Endothelial cell (in vitro differentiated cells): ENCODE results near the gene REL. TPM values are rescaled to one million over a fixed set of nuclear protein-coding genes. Genes with fewer than 3 reads are reported as not detected.
"Not testable (repeated sequence)": the region's sequence is repeated elsewhere in the genome, so short reads cannot be mapped to it uniquely, and the experiment has no call there.

Experiments
- DNase-seq: peaks from one replicate; pipeline ENCODE4 v3.0.0; 2021; ENCODE audit warnings: low spot score
- H3K27ac Mint-ChIP-seq: one replicate; pipeline ENCODE4 v1.8.0; 2021; ENCODE audit warnings: mixed read lengths, inconsistent platforms; ENCODE audit not compliant: unreplicated experiment
- H3K27me3 Mint-ChIP-seq: one replicate; pipeline ENCODE4 v1.8.0; 2021; ENCODE audit warnings: mild to moderate bottlenecking, moderate library complexity, mixed read lengths, inconsistent platforms; ENCODE audit not compliant: unreplicated experiment
- H3K36me3 Mint-ChIP-seq: one replicate; pipeline ENCODE4 v1.8.0; 2021; ENCODE audit warnings: mild to moderate bottlenecking, low read depth, mixed read lengths, inconsistent platforms; ENCODE audit not compliant: unreplicated experiment
- H3K4me1 Mint-ChIP-seq: one replicate; pipeline ENCODE4 v1.8.0; 2021; ENCODE audit warnings: mild to moderate bottlenecking, mixed read lengths, inconsistent platforms; ENCODE audit not compliant: unreplicated experiment
- H3K4me3 Mint-ChIP-seq: one replicate; pipeline ENCODE4 v1.8.0; 2021; ENCODE audit warnings: mild to moderate bottlenecking, mixed read lengths, inconsistent platforms; ENCODE audit not compliant: unreplicated experiment
- H3K9me3 Mint-ChIP-seq: one replicate; pipeline ENCODE4 v1.8.0; 2021; ENCODE audit warnings: mixed read lengths, inconsistent platforms; ENCODE audit not compliant: unreplicated experiment
- CTCF ChIP-seq: fragments of 200-600 bp; sonication (generic); IDR thresholded peaks from one replicate; pipeline ENCODE4 v1.5.0; 2021; ENCODE audit warnings: antibody characterized with exemption; ENCODE audit not compliant: unreplicated experiment
- total RNA-seq: library from RNA; stranded (reverse); fragmentation: NEBNext Ultra II Directional; extraction: Animal tissue kit (Norgen Biotek cat#: 25700); gene quantifications from one replicate; pipeline ENCODE4 v1.2.1, GENCODE V29; 2021; ENCODE audit not compliant: unreplicated experiment

The REL gene
- total RNA-seq, 1 donor from 2014 or later: 16.4 TPM

GRCh38 chr2:60885683-60886082, 4.3 kb downstream of the REL start:
- H3K4me1 Mint-ChIP-seq: peaks cover 34% of the 10 kb centered on the region
- H3K36me3 Mint-ChIP-seq: peaks cover 2% of the 10 kb centered on the region
- no peak for DNase-seq
- no peak for TF ChIP-seq CTCF
- H3K9me3 Mint-ChIP-seq: no peaks in the 10 kb centered on the region
- H3K27me3 Mint-ChIP-seq: peaks cover 4% of the 10 kb centered on the region
- no peak overlapping the region for H3K27ac Mint-ChIP-seq
- no peak overlapping the region for H3K4me3 Mint-ChIP-seq

GRCh38 chr2:60886991-60887390, 5.6 kb downstream of the REL start:
- Mint-ChIP-seq H3K27me3 (peaks cover 2% of the 10 kb centered on the region), H3K4me1 (peaks cover 31% of the 10 kb centered on the region), H3K36me3 (peaks cover 3% of the 10 kb centered on the region), H3K9me3 (no peaks in the 10 kb centered on the region), H3K4me3 (no peak overlapping the region), H3K27ac (no peak overlapping the region)
- no peak for TF ChIP-seq CTCF
- DNase-seq: no peak

GRCh38 chr2:60888853-60889252, 7.5 kb downstream of the REL start:
- H3K27me3 Mint-ChIP-seq: peaks cover 1% of the 10 kb centered on the region
- H3K4me3 Mint-ChIP-seq: no peak overlapping the region
- no peak for TF ChIP-seq CTCF
- no peak overlapping the region for H3K27ac Mint-ChIP-seq
- peaks cover 19% of the 10 kb centered on the region for H3K4me1 Mint-ChIP-seq
- peaks cover 3% of the 10 kb centered on the region for H3K36me3 Mint-ChIP-seq
- no peak for DNase-seq
- H3K9me3 Mint-ChIP-seq: no peaks in the 10 kb centered on the region

GRCh38 chr2:60889581-60890392, 8.4 kb downstream of the REL start:
- not testable (repeated sequence) for H3K27me3 Mint-ChIP-seq, H3K9me3 Mint-ChIP-seq

GRCh38 chr2:60890393-60890707, 9.0 kb downstream of the REL start:
- DNase-seq: no peak
- H3K36me3 Mint-ChIP-seq: peaks cover 3% of the 10 kb centered on the region
- no peak overlapping the region for H3K4me3 Mint-ChIP-seq
- no peak for TF ChIP-seq CTCF
- H3K9me3 Mint-ChIP-seq: no peaks in the 10 kb centered on the region
- no peak overlapping the region for H3K27ac Mint-ChIP-seq
- H3K27me3 Mint-ChIP-seq: no peaks in the 10 kb centered on the region
- H3K4me1 Mint-ChIP-seq: peaks cover 13% of the 10 kb centered on the region

More at GRCh38 chr2:60889581-60890392, 8.4 kb downstream of the REL start:
- peaks cover 14% of the 10 kb centered on the region for H3K4me1 Mint-ChIP-seq
- DNase-seq, H3K4me3 Mint-ChIP-seq, H3K36me3 Mint-ChIP-seq, H3K27ac Mint-ChIP-seq: not testable (repeated sequence)
